Measurements from ENCODE around the gene C1QTNF1. TPM values are rescaled to one million over a fixed set of nuclear protein-coding genes. Genes with fewer than 3 reads are reported as not detected.

Gene C1QTNF1
- total RNA-seq, 1 experiment from 2014 or later, result 6.3 TPM

DNA sequence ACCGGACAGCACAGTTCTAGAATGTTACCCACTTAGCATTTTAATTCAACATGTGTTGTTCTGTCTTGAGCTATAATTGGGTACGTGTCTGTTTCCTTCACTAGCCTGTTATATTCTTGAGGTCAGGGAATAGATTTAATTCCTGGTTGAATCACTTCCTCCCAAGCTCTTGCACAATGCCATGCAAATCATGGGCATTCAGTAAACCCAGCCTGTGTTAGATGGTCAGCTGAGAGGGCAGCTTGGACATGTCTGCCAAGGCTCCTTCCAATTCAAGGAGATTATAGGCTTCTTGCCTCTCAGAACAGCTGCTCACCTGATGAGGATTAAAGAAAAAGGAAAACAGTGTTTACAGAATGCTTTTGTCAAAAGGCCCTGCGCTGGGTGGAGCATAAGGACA is 12.6 kb downstream of the C1QTNF1 start:
- ChIA-PET CTCF (no interaction called here), POLR2A (ENCODE audit: low non-redundant PET) (no interaction called here)
- H3K4me1 ChIP-seq (ENCODE audit: insufficient read depth, low read length, poor library complexity, severe bottlenecking), result peaks cover 4% of the 10 kb centered on the region
- intact Hi-C loops (cut with micrococcal nuclease; ENCODE audit: unreplicated experiment), result no loop called here
- H3K36me3 ChIP-seq (ENCODE audit: insufficient read depth, low read length, poor library complexity, severe bottlenecking), result no peaks in the 10 kb centered on the region
- no peak overlapping the region for H3K27ac ChIP-seq (ENCODE audit: low read depth, low read length, poor library complexity, severe bottlenecking)
- H3K4me3 ChIP-seq (ENCODE audit: low read depth, low read length, poor library complexity, severe bottlenecking), result no peak overlapping the region
- H3K27me3 ChIP-seq (replicated peaks; ENCODE audit: insufficient read depth, low read depth, low read length, poor library complexity), result no peaks in the 10 kb centered on the region
- peak; percentile 39 for DNase-seq (ENCODE audit: low spot score)
- H3K9me3 ChIP-seq (ENCODE audit: low read depth, low read length, poor library complexity, severe bottlenecking), result no peaks in the 10 kb centered on the region
- BruUV-seq (replicated peaks), result no TSS peak
- TF ChIP-seq CTCF (conservative IDR thresholded peaks at IDR 0.05; ENCODE audit: low read depth, low read length), result no peak
- no peak for TF ChIP-seq EZH2 (IDR thresholded peaks at IDR 0.05; ENCODE audit: borderline replicate concordance, low read depth, low read length, poor library complexity, severe bottlenecking)

DNA sequence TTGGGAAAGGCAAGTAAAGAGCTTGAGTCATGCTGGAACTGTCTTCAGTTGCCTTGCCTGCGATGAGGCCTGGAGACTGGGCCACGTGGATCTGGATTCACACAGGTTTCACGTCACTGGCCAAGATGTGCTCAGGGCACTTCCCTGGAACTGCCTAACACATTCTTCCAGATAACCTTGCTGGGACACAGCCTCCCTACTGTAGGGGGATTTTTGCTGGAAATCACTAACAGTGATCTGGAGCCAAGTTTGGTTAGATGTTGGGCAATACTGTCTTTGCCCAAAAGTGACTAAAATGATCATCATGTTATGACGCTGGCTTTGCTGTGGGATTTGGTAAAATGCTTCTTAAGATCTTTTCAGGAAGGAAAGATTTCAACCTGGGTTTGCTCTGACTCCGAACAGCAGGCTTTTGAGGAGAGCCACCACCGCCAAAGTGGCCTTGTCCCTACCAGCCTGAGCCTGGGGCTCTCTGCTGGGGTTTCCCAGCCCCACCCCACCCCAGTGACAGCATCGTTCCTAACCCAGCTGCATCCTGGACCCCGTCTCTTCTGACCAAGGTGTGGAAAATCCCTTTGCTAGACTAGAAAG is 14.7 kb downstream of the C1QTNF1 start:
- no peak for TF ChIP-seq CTCF (conservative IDR thresholded peaks at IDR 0.05; ENCODE audit: low read depth, low read length)
- no peak for DNase-seq (ENCODE audit: low spot score)
- H3K27ac ChIP-seq (ENCODE audit: low read depth, low read length, poor library complexity, severe bottlenecking), result no peak overlapping the region
- POLR2A ChIA-PET (ENCODE audit: low non-redundant PET), result no interaction called here
- no peak overlapping the region for H3K4me3 ChIP-seq (ENCODE audit: low read depth, low read length, poor library complexity, severe bottlenecking)
- no TSS peak for BruUV-seq (replicated peaks)
- no peaks in the 10 kb centered on the region for H3K36me3 ChIP-seq (ENCODE audit: insufficient read depth, low read length, poor library complexity, severe bottlenecking)
- no peaks in the 10 kb centered on the region for H3K9me3 ChIP-seq (ENCODE audit: low read depth, low read length, poor library complexity, severe bottlenecking)
- CTCF ChIA-PET, result interaction anchor here (0.6 kb wide), 2 partner anchors 12 to 432 kb away, joined by 3 to 8 read pairs; no protein-coding TSS in a partner anchor
- intact Hi-C loops (cut with micrococcal nuclease; ENCODE audit: unreplicated experiment), result no loop called here
- no peaks in the 10 kb centered on the region for H3K27me3 ChIP-seq (replicated peaks; ENCODE audit: insufficient read depth, low read depth, low read length, poor library complexity)
- peaks cover 4% of the 10 kb centered on the region for H3K4me1 ChIP-seq (ENCODE audit: insufficient read depth, low read length, poor library complexity, severe bottlenecking)

- ChIA-PET CTCF (interaction anchor here (0.6 kb wide), 1 partner anchor 12 kb away, joined by 8 read pairs; no protein-coding TSS in a partner anchor), POLR2A (ENCODE audit: low non-redundant PET) (no interaction called here)
- H3K27ac ChIP-seq (ENCODE audit: low read depth, low read length, poor library complexity, severe bottlenecking), result no peak overlapping the region
- intact Hi-C loops (cut with micrococcal nuclease; ENCODE audit: unreplicated experiment), result no loop called here
- no peak overlapping the region for H3K4me3 ChIP-seq (ENCODE audit: low read depth, low read length, poor library complexity, severe bottlenecking)
- BruUV-seq (replicated peaks), result no TSS peak
- no peak for DNase-seq (ENCODE audit: low spot score)
- no peak for TF ChIP-seq CTCF (conservative IDR thresholded peaks at IDR 0.05; ENCODE audit: low read depth, low read length)
- TF ChIP-seq EZH2 (IDR thresholded peaks at IDR 0.05; ENCODE audit: borderline replicate concordance, low read depth, low read length, poor library complexity, severe bottlenecking), result no peak
- H3K9me3 ChIP-seq (ENCODE audit: low read depth, low read length, poor library complexity, severe bottlenecking), result no peaks in the 10 kb centered on the region
- H3K27me3 ChIP-seq (replicated peaks; ENCODE audit: insufficient read depth, low read depth, low read length, poor library complexity), result no peaks in the 10 kb centered on the region
- no peaks in the 10 kb centered on the region for H3K36me3 ChIP-seq (ENCODE audit: insufficient read depth, low read length, poor library complexity, severe bottlenecking)
- peaks cover 4% of the 10 kb centered on the region for H3K4me1 ChIP-seq (ENCODE audit: insufficient read depth, low read length, poor library complexity, severe bottlenecking)
Measured at GRCh38 chr17:79039171-79039570, 15.2 kb downstream of the C1QTNF1 start.
